GM12874 (cell line): ENCODE measurements around the gene UBE2L5.

Experiments used
- CTCF ChIP-seq: IDR thresholded peaks from 2 replicates; pipeline ENCODE4 v1.5.1; 2011; ENCODE audit warnings: low read depth, mild to moderate bottlenecking, control low read depth, low read length, moderate library complexity; ENCODE audit not compliant: insufficient read depth

The UBE2L5 gene

GRCh38 chr13:30422054-30422839 is at the start of gene UBE2L5:
Gene UBE2L5, plus strand, starts transcription at chr13:30422493. Its CDS starts 5,498 bp downstream, at chr13:30427991.
- TF ChIP-seq CTCF: no peak

- no peak for TF ChIP-seq CTCF
These were observed 48.6 kb upstream of the UBE2L5 start for GRCh38 chr13:30373727-30374126.

- no peak for TF ChIP-seq CTCF
These were observed 46.9 kb upstream of the UBE2L5 start for GRCh38 chr13:30375265-30375835.

- TF ChIP-seq CTCF: no peak
These were observed 45.6 kb upstream of the UBE2L5 start for GRCh38 chr13:30376426-30377311.

- TF ChIP-seq CTCF: no peak
These were observed 45.0 kb upstream of the UBE2L5 start for GRCh38 chr13:30377312-30377685.

GRCh38 chr13:30378191-30378590 is 44.1 kb upstream of the UBE2L5 start:
- no peak for TF ChIP-seq CTCF

GRCh38 chr13:30381049-30381448 is 41.2 kb upstream of the UBE2L5 start:
- TF ChIP-seq CTCF: no peak
